Ascending aorta (tissue), 2 donors: Measurements from ENCODE around the gene SUB1. TPM values are rescaled to one million over a fixed set of nuclear protein-coding genes. Genes with fewer than 3 reads are reported as not detected.

Experiments
- DNase-seq, 2 donors: peaks; one replicate each; pipeline ENCODE4 v3.0.0-alpha.2; 2019; ENCODE audit warnings: low spot score in 2 of 2
- H3K27ac ChIP-seq, 2 donors: fragments of 200-600 bp; sonication (generic); one replicate each; pipeline ENCODE4 v1.5.1; 2016 to 2017; ENCODE audit warnings: mild to moderate bottlenecking in 1 of 2
- H3K27me3 ChIP-seq: fragments of 200-600 bp; sonication (generic); one replicate; pipeline ENCODE4 v1.5.1; 2017
- H3K36me3 ChIP-seq, 2 donors: fragments of 200-600 bp; sonication (generic); one replicate each; pipeline ENCODE4 v1.5.1; 2016
- H3K4me1 ChIP-seq, 2 donors: fragments of 200-600 bp; sonication (generic); one replicate each; pipeline ENCODE4 v1.5.1; 2016 to 2017; ENCODE audit warnings: mild to moderate bottlenecking in 1 of 2
- H3K4me3 ChIP-seq, 2 donors: fragments of 200-600 bp; sonication (generic); one replicate each; pipeline ENCODE4 v1.5.1; 2016 to 2017; ENCODE audit warnings: mild to moderate bottlenecking in 1 of 2
- H3K9me3 ChIP-seq, 2 donors: fragments of 200-600 bp; sonication (generic); one replicate each; pipeline ENCODE4 v1.5.1; 2016
- CTCF ChIP-seq, 3 experiments: fragments of 200-600 bp in 2 of 3; fragments of 450-650 bp in 1 of 3; sonication (generic) in 2 of 3; IDR thresholded peaks; one replicate each; pipeline ENCODE4 v1.5.1; 2016 to 2019; ENCODE audit warnings: antibody characterized with exemption in 3 of 3, mild to moderate bottlenecking in 1 of 3, moderate library complexity in 1 of 3
- intact Hi-C: fragments of 100-400 bp; cut with DNase I; formaldehyde crosslinking; loops from one replicate; pipeline ENCODE4 v1.15.1; 2023
- total RNA-seq: library from RNA; depleted of rRNA; stranded (reverse); fragments of >200 nt; gene quantifications from one replicate; pipeline ENCODE4 v1.1.0, GENCODE V29; 2016

SUB1 gene
- total RNA-seq, 1 donor from 2014 or later, result 103 TPM

- no peak for DNase-seq
- H3K4me3 ChIP-seq, result no peak overlapping the region
- no peaks in the 10 kb centered on the region for H3K9me3 ChIP-seq
- no peak for TF ChIP-seq CTCF (IDR thresholded peaks at IDR 0.05)
- H3K36me3 ChIP-seq, result no peaks in the 10 kb centered on the region
- H3K27me3 ChIP-seq, result no peaks in the 10 kb centered on the region
- intact Hi-C loops, result no loop called here
- H3K27ac ChIP-seq, result no peak overlapping the region
- H3K4me1 ChIP-seq, result no peaks in the 10 kb centered on the region
These were observed 23.3 kb upstream of the SUB1 start for GRCh38 chr5:32562056-32562455.

- Histone ChIP-seq H3K36me3 (no peaks in the 10 kb centered on the region), H3K9me3 (no peaks in the 10 kb centered on the region), H3K4me1 (no peaks in the 10 kb centered on the region), H3K4me3 (no peak overlapping the region), H3K27me3 (no peaks in the 10 kb centered on the region), H3K27ac (no peak overlapping the region)
- intact Hi-C loops, result no loop called here
- TF ChIP-seq CTCF (IDR thresholded peaks at IDR 0.05), result no peak
- DNase-seq, result no peak
These were observed 22.5 kb upstream of the SUB1 start for GRCh38 chr5:32562843-32563242.

DNA sequence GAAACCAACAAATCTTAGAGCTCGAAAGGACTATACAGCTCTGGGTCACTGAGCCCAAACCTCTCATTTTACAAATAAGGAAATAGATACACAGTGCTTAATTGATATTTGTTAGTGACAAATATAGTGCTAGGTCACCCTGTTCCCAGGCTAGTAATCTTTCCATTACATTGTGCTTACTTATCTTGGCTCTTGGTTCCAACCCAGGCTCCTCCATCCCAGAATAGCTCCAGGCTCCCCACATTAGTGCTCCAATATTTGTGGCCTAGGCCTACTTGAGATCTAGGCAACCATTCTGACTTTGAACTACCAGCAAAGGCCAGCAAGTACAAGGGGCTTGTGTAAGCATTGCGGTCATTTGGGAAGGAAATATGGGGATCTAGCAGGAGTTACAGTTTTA lies 21.7 kb upstream of the SUB1 start:
- Histone ChIP-seq H3K4me3 (no peak overlapping the region), H3K9me3 (no peaks in the 10 kb centered on the region), H3K27me3 (no peaks in the 10 kb centered on the region), H3K4me1 (no peaks in the 10 kb centered on the region), H3K36me3 (no peaks in the 10 kb centered on the region), H3K27ac (no peak overlapping the region)
- DNase-seq, result no peak
- TF ChIP-seq CTCF (IDR thresholded peaks at IDR 0.05), result no peak
- intact Hi-C loops, result no loop called here

- TF ChIP-seq CTCF (IDR thresholded peaks at IDR 0.05), result no peak
- Histone ChIP-seq H3K36me3 (no peaks in the 10 kb centered on the region), H3K4me1 (no peaks in the 10 kb centered on the region), H3K9me3 (no peaks in the 10 kb centered on the region), H3K4me3 (no peak overlapping the region), H3K27me3 (no peaks in the 10 kb centered on the region), H3K27ac (no peak overlapping the region)
- DNase-seq, result no peak
- intact Hi-C loops, result no loop called here
These were observed 20.2 kb upstream of the SUB1 start for GRCh38 chr5:32565145-32565544.

DNA sequence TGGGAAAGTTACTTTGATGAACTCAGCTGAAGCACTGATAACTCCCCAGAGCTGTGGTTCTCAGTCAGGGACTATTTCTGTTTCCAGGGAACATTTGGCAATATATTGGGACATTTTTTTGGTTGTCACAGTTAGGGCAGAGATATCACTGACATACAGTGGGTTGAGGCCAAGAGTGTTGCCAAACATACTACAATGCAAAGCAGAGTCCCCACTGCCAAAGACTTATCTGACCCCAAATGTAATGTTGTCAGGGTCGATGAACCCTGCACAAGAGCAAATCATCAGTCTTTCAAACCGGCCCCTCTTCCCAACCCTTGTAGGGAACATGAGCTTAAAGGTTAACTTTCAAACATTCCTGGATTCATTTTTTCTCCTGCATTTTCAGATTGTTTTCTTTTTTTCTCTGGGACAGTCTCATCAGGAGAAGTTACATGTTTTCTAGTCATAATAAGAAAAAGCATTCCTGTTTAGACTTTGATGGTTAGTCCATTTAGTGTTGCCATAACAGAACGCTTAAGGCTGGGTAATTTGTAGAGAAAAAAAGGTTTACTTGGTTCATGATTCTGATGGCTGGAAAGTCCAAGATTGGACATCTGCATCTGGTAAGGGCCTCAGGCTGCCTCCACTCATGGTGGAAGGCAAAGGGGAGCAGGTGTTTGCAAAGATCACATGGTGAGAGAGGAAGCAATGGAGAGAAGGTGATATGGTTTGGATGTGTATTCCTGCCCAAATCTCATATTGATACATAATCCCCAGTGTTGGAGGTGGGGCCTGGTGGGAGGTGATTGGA lies 18.8 kb upstream of the SUB1 start:
- Histone ChIP-seq H3K4me1 (no peaks in the 10 kb centered on the region), H3K4me3 (no peak overlapping the region), H3K36me3 (no peaks in the 10 kb centered on the region), H3K27me3 (no peaks in the 10 kb centered on the region), H3K27ac (no peak overlapping the region), H3K9me3 (no peaks in the 10 kb centered on the region)
- intact Hi-C loops, result no loop called here
- no peak for TF ChIP-seq CTCF (IDR thresholded peaks at IDR 0.05)
- DNase-seq, result no peak
